Lung microvascular endothelial cell (primary cell): ENCODE results near the gene PNPT1. TPM values are rescaled to one million over a fixed set of nuclear protein-coding genes. Genes with fewer than 3 reads are reported as not detected.
"Not testable (repeated sequence)": the region's sequence is repeated elsewhere in the genome, so short reads cannot be mapped to it uniquely, and the experiment has no call there.

ENCODE experiments used
- DNase-seq, 2 donors: peaks; one replicate each; pipeline versions ENCODE4 v3.0.0 to v3.0.0-alpha.2; 2010; ENCODE audit warnings: low read depth in 2 of 2
- total RNA-seq: library from RNA; depleted of rRNA; stranded (reverse); fragments of >200 nt; gene quantifications from 2 replicates; pipeline ENCODE4 v1.2.1, GENCODE V29; 2014

The PNPT1 gene
- total RNA-seq, 1 donor from 2014 or later, result 15.9 TPM

GRCh38 chr2:55598056-55598795 lies 95.4 kb downstream of the PNPT1 start:
- DNase-seq, result no peak

DNA sequence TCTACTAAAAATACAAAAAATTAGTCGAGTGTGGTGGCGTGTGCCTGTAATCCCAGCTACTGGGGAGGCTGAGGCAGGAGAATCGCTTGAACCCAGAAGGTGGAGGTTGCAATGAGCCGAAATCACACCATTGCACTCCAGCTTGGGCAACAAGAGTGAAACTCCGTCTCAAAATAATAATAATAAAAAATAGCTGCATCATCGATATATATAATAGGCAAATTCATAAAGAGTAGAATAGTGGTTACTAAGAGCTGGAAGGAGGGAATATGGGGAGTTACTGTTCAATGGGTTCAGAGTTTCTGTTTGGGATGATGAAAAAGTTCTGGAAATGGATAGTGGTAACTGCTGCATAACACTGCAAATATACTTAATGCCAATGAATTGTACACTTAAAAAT lies 96.8 kb downstream of the PNPT1 start:
- DNase-seq, result not testable (repeated sequence)

GRCh38 chr2:55595536-55595935 lies 98.1 kb downstream of the PNPT1 start:
- no peak for DNase-seq

- no peak for DNase-seq
These were observed 101.5 kb downstream of the PNPT1 start for GRCh38 chr2:55592130-55592529.

GRCh38 chr2:55590810-55591440 lies 102.7 kb downstream of the PNPT1 start:
- DNase-seq, result peak in 1 of 2 donors; percentile 26

DNA sequence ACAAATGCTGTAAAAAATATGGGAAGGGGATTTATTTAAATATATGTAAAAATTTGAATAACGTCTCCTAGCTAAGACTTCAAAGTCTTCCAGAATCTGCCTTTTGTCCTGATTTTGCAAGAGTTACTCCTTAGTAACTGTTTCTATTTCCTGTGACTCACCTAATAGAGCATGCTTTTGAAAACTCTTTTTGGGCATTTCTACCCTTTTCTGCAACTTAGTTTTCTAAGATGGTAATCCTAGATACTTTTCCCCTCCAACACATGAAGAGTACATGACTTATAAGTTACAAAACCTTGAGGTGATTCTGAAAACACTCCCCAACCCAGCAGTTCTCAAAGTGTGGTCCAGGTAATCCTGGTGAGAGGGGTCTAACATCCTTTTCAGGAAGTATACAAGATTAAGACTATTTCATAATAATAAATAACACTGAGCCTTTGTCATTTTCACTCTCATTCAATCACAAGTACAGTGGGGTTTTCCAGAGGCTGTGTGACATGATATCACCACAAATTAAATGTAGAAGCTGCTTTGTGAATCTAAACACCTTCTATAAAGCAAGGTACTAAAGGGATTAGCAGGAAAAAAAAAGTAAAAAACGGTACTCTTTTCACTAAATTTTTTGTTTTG lies 108.1 kb downstream of the PNPT1 start:
- DNase-seq, result peak; percentile 17 to 63

Other genes with a start within 250 kb of the PNPT1 start
- 5.7 and 8.3 TPM in 2 replicates for gene CFAP36, start 174.1 kb downstream of the PNPT1 start, total RNA-seq
- gene PPP4R3B, start 76.2 kb downstream of the PNPT1 start, total RNA-seq, result 28.5 and 36.3 TPM in 2 replicates
- gene EFEMP1, start 229.9 kb upstream of the PNPT1 start, total RNA-seq, result 4,716 and 9,992 TPM in 2 replicates